Measurements from ENCODE around the gene AHRR. TPM values are rescaled to one million over a fixed set of nuclear protein-coding genes. Genes with fewer than 3 reads are reported as not detected.

AHRR gene
- total RNA-seq, 2 experiments from 2014 or later: 24.0 to 26.6 TPM

DNA sequence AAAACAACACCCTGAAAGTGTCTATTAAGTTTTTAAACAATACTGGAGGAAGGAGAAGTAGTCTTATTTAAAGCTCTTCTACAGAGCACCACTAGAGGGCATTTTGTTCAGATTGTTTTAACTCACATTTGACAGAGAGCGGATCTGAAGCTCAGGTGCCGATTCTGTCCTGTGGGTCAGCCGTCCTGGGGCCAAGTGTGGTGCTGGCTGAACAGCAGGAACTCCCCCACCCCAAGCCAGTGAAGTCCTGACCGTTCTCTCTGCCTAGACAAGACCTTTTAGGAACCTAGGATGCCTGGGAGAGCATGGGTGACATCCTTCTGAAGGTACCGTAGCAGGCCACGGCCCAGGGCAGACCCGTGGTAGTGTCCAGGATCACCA is 125.4 kb downstream of the AHRR start:
- Mint-ChIP-seq H3K9me3 (peaks cover 15% of the 10 kb centered on the region), H3K27me3 (no peaks in the 10 kb centered on the region), H3K36me3 (peaks cover 61% of the 10 kb centered on the region), H3K4me3 (no peak overlapping the region), H3K27ac (peak overlapping the region; percentile 60), H3K4me1 (peaks cover 33% of the 10 kb centered on the region)
- no peak for DNase-seq

- peaks cover 21% of the 10 kb centered on the region for H3K9me3 Mint-ChIP-seq
- no peak overlapping the region for H3K4me3 Mint-ChIP-seq
- DNase-seq: no peak
- no peaks in the 10 kb centered on the region for H3K27me3 Mint-ChIP-seq
- H3K4me1 Mint-ChIP-seq: peaks cover 30% of the 10 kb centered on the region
- peaks cover 62% of the 10 kb centered on the region for H3K36me3 Mint-ChIP-seq
- H3K27ac Mint-ChIP-seq: peak overlapping the region; percentile 21
Observed at GRCh38 chr5:447501-447900, 126.0 kb downstream of the AHRR start.

- Mint-ChIP-seq H3K9me3 (peaks cover 24% of the 10 kb centered on the region), H3K4me1 (peaks cover 35% of the 10 kb centered on the region), H3K4me3 (no peak overlapping the region), H3K27ac (no peak overlapping the region), H3K27me3 (no peaks in the 10 kb centered on the region), H3K36me3 (peaks cover 67% of the 10 kb centered on the region)
- DNase-seq: no peak
Observed at GRCh38 chr5:448061-448765, 126.7 kb downstream of the AHRR start.

DNA sequence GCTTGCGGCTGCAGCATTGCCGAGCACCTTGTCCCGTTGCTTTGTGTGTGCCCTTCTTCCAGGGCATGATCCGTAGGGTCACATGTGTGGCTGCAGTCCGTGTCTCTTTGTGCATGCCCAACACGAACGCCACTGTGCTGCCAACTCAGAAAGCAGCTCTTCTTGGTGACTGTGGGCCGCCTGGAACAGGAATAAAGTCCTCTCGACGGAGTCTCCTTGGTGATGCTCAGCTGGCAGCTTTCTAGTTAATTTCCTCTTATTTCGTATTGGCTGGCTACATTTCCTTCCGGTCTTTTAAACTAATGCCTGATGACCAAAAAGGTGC is 127.2 kb downstream of the AHRR start:
- no peak overlapping the region for H3K4me3 Mint-ChIP-seq
- DNase-seq: no peak
- peaks cover 24% of the 10 kb centered on the region for H3K9me3 Mint-ChIP-seq
- H3K4me1 Mint-ChIP-seq: peaks cover 41% of the 10 kb centered on the region
- no peak overlapping the region for H3K27ac Mint-ChIP-seq
- no peaks in the 10 kb centered on the region for H3K27me3 Mint-ChIP-seq
- H3K36me3 Mint-ChIP-seq: peaks cover 72% of the 10 kb centered on the region

DNA sequence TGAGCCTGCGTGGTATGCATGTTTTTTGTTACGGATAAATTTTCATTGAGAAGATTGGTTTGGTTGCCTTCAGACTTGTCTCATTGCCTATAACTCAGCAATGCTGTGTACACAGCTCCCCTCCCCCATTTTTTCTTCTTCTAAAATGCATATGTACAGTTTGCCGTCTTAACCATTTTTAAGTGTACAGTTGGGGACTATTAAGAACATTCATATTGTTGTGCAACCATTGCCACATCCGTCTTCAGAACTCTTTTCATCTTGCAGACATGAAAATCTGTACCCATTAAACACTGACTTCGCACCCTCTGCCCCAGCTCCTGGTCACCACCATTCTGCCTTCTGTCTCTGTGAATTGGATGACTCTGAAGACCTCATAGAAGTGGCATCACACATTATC is 127.6 kb downstream of the AHRR start:
- DNase-seq: no peak
- Mint-ChIP-seq H3K4me1 (peaks cover 42% of the 10 kb centered on the region), H3K4me3 (no peak overlapping the region), H3K27me3 (no peaks in the 10 kb centered on the region), H3K9me3 (peaks cover 24% of the 10 kb centered on the region), H3K27ac (no peak overlapping the region), H3K36me3 (peaks cover 75% of the 10 kb centered on the region)

GRCh38 chr5:451587-452458 is 130.3 kb downstream of the AHRR start:
- Mint-ChIP-seq H3K27ac (no peak overlapping the region), H3K36me3 (peaks cover 70% of the 10 kb centered on the region), H3K9me3 (peaks cover 24% of the 10 kb centered on the region), H3K4me3 (no peak overlapping the region), H3K27me3 (no peaks in the 10 kb centered on the region), H3K4me1 (peaks cover 31% of the 10 kb centered on the region)
- DNase-seq: no peak

- Mint-ChIP-seq H3K36me3 (peaks cover 66% of the 10 kb centered on the region), H3K9me3 (peaks cover 24% of the 10 kb centered on the region), H3K27me3 (no peaks in the 10 kb centered on the region), H3K27ac (peak overlapping the region; percentile 58), H3K4me1 (peaks cover 30% of the 10 kb centered on the region), H3K4me3 (no peak overlapping the region)
- no peak for DNase-seq
Observed at GRCh38 chr5:452978-453710, 131.6 kb downstream of the AHRR start.

GRCh38 chr5:453725-454481 is 132.4 kb downstream of the AHRR start:
- H3K9me3 Mint-ChIP-seq: peaks cover 24% of the 10 kb centered on the region
- no peak overlapping the region for H3K4me3 Mint-ChIP-seq
- H3K36me3 Mint-ChIP-seq: peaks cover 68% of the 10 kb centered on the region
- H3K4me1 Mint-ChIP-seq: peaks cover 37% of the 10 kb centered on the region
- no peaks in the 10 kb centered on the region for H3K27me3 Mint-ChIP-seq
- peak overlapping the region; percentile 77 for H3K27ac Mint-ChIP-seq
- no peak for DNase-seq

DNA sequence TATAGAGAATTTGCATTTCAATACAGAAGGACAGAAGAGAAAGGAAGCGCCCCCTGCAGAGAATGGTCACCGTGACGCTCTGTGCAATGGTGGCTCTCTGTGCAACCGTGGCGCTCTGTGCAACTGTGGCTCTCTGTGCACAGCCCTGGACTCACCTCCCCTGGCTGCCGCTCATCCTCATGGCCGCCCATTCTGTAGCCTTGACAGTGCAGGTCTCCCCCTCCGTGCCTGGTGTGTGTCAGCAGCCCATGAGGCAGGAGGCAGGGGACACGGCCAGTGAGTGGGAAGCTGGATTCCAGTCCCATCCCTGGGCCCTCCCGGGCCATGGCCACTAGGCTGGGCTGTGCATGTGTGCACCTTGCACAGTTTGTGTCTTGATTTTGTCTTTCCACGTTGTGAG is 133.4 kb downstream of the AHRR start:
- Mint-ChIP-seq H3K27me3 (no peaks in the 10 kb centered on the region), H3K4me1 (peaks cover 41% of the 10 kb centered on the region), H3K36me3 (peaks cover 68% of the 10 kb centered on the region), H3K9me3 (peaks cover 24% of the 10 kb centered on the region), H3K4me3 (no peak overlapping the region), H3K27ac (no peak overlapping the region)
- no peak for DNase-seq

GRCh38 chr5:455806-456205 is 134.3 kb downstream of the AHRR start:
- H3K9me3 Mint-ChIP-seq: peaks cover 19% of the 10 kb centered on the region
- peaks cover 49% of the 10 kb centered on the region for H3K4me1 Mint-ChIP-seq
- DNase-seq: no peak
- peaks cover 68% of the 10 kb centered on the region for H3K36me3 Mint-ChIP-seq
- no peak overlapping the region for H3K4me3 Mint-ChIP-seq
- H3K27ac Mint-ChIP-seq: no peak overlapping the region
- no peaks in the 10 kb centered on the region for H3K27me3 Mint-ChIP-seq

DNA sequence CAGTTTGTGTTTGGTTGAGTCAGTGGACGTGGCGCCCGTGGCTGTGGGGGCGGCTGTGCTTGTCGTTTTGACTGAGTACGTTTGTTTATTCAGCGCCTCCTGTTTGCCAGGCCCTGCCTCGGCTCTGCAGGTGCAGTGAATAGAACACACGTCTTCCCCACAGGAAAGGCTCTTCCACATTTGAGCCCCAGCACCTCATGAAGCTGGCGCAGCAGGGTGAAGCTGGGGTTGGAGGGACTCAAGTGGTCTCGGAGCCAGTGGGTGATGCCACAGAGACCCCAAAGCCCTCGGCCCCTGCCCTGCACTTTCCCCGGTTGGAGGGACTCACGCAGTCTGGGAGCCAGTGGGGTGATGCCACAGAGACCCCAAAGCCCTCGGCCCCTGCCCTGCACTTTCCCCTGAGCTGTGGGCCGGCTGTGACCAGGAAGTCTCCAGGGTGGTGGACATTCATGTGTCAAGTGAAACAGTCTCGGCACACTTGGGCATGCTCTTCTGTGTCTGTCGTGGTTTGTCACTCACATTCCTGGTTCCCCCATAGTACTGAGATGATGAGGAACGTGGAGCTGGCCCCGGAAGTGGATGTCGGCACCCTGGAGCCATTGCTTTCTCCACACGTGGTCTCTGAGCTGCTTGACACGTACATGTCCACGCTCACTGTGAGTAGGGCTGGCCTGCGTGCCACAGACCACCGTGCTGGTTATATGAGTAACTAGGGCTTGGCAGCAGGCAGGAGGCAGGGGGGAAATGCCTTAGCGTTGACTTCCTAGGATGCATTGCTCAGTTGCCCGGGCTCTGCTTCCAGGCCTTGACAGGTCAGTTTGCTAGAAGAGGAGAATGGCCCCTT is 135.1 kb downstream of the AHRR start:
- Mint-ChIP-seq H3K4me3 (no peak overlapping the region), H3K4me1 (peaks cover 50% of the 10 kb centered on the region), H3K27me3 (no peaks in the 10 kb centered on the region), H3K27ac (no peak overlapping the region), H3K9me3 (peaks cover 12% of the 10 kb centered on the region), H3K36me3 (peaks cover 65% of the 10 kb centered on the region)
- no peak for DNase-seq

DNA sequence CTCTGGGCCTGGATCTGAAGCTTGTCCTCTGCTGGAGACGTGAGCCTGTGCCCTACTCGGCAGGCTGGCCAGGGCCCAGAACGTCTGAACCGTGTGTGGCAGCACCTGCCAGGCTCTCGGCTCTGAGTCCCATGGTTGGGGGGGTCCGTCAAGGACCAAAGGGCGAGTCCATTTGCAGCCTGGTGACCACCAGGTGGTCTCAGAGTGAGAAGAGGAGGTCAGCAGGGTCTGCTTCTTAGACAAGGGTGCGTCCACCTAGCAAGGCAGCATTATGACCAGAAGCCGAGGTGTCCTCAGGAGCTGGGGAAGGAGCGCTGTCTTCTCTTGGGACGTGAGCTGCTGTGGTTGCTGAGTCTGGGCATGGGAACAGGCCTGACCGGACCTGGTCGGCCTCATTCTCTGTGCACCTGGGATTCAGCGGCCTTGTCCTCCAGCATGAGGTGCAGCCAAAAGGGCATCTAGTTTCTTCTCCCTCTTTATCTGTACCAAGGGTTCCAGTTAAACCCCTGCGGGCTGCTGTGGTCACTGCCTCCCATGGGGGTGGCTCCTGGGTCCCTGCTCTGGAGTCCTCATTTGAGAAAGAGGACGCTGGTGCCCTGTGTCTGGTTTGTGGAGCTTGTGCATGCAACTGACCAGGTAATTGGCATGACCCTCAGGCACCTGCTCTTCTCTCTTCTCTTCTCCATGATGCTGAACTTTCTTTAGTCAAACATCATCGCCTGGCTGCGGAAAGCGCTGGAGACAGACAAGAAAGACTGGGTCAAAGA is 135.9 kb downstream of the AHRR start:
- Mint-ChIP-seq H3K36me3 (peaks cover 65% of the 10 kb centered on the region), H3K4me1 (peaks cover 54% of the 10 kb centered on the region), H3K9me3 (peaks cover 4% of the 10 kb centered on the region), H3K27ac (no peak overlapping the region), H3K27me3 (no peaks in the 10 kb centered on the region), H3K4me3 (no peak overlapping the region)
- DNase-seq: no peak

DNA sequence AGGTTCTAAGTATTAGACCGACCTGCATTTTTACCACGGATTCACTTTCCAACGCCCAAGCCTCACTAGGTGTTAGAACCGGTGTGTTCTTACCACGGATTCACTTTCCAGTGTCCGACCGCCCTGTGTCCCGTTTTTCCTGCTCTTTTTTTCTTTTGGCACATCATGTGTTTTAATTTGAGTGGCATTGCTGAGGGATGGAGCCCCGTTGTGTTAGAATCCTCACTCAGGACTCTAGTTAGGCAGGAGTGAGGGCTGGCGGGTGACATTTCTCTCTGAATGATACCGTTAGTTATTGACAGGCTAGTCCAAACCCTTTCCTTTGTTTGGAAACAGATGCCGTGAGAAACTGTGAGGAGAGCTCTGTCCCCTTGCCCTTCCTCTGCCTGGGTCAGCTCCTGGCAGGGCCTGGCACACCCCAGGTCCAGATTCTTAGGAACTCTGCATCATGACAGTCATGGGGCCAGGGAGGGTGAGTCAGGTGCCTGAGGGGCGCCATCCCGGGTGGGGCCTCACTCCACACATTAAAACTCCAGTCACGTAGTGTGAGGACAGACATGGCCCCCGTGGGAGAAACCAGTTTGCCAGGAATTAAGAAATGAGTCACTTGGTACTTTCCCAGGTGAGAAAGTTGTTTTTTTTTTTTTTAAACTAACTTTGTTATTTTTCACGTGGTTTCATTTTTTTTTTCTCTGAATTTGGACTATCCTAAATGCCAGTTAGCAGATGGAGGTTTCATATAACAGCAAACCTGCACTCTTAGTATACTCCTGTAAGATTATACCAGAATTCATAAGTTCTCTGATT is 137.2 kb downstream of the AHRR start:
- no peaks in the 10 kb centered on the region for H3K9me3 Mint-ChIP-seq
- peaks cover 64% of the 10 kb centered on the region for H3K36me3 Mint-ChIP-seq
- H3K27me3 Mint-ChIP-seq: no peaks in the 10 kb centered on the region
- H3K27ac Mint-ChIP-seq: peak overlapping the region; percentile 85
- peak overlapping the region; percentile 73 for H3K4me3 Mint-ChIP-seq
- peaks cover 52% of the 10 kb centered on the region for H3K4me1 Mint-ChIP-seq
- peak; percentile 74 for DNase-seq
